ENCODE results near the gene MMP10. TPM values are rescaled to one million over a fixed set of nuclear protein-coding genes. Genes with fewer than 3 reads are reported as not detected.
"Not testable (repeated sequence)": the region's sequence is repeated elsewhere in the genome, so short reads cannot be mapped to it uniquely, and the experiment has no call there.

Gene MMP10
- total RNA-seq, 1 experiment from 2014 or later = not detected

GRCh38 chr11:102761646-102762238, 18.7 kb downstream of the MMP10 start:
- Histone ChIP-seq H3K9me3 (replicated peaks) (no peaks in the 10 kb centered on the region), H3K4me1 (no peaks in the 10 kb centered on the region), H3K27ac (no peak overlapping the region), H3K4me3 (no peak overlapping the region), H3K27me3 (no peaks in the 10 kb centered on the region), H3K36me3 (no peaks in the 10 kb centered on the region)
- no peak for DNase-seq

DNA sequence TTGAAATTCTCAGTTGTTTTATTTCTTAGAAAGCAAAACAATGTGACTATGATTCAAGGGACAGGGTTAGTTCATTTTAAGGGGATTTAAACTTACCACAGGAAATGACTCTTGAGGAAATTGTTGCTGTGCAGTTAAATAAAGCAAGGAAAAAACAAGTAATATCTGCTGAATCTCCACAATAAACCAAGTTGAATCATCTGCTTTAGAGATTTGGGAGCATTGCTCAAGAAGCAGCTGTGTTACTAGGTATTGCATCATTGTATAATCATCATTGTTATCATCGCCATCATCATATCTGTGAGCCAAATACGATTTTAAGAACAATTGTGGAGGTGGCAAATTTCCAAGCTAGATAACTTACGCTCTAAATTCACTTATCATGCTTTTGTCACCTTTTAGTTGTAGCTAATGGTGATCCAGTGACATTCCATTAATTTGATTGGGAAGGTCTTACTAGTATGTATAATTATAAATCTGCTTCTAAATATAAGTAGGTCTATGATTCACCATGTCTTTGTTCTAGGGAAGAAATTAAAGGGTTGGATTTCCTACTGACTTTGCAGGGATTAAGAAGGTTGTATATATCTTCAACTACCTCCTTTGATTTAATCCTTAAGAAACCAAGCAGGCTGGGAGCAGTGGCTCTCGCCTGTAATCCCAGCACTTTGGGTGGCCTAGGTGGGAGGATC, 19.9 kb downstream of the MMP10 start:
- no peaks in the 10 kb centered on the region for H3K9me3 ChIP-seq (replicated peaks)
- peak in 1 of 2 experiments; percentile 46 for DNase-seq
- peak overlapping the region; percentile 33; the same call in 1 of the 2 replicates for H3K27ac ChIP-seq
- no peaks in the 10 kb centered on the region for H3K36me3 ChIP-seq
- no peak overlapping the region for H3K4me3 ChIP-seq
- H3K4me1 ChIP-seq = no peaks in the 10 kb centered on the region
- no peaks in the 10 kb centered on the region for H3K27me3 ChIP-seq

GRCh38 chr11:102757823-102758549, 22.4 kb downstream of the MMP10 start:
- Histone ChIP-seq H3K36me3 (no peaks in the 10 kb centered on the region), H3K27me3 (no peaks in the 10 kb centered on the region), H3K27ac (no peak overlapping the region), H3K4me1 (no peaks in the 10 kb centered on the region), H3K4me3 (no peak overlapping the region), H3K9me3 (replicated peaks) (no peaks in the 10 kb centered on the region)
- no peak for DNase-seq

- Histone ChIP-seq H3K4me3 (no peak overlapping the region), H3K9me3 (replicated peaks) (no peaks in the 10 kb centered on the region), H3K4me1 (no peaks in the 10 kb centered on the region), H3K27me3 (no peaks in the 10 kb centered on the region), H3K36me3 (no peaks in the 10 kb centered on the region), H3K27ac (no peak overlapping the region)
- DNase-seq = no peak
Measured at GRCh38 chr11:102753267-102753666, 27.2 kb downstream of the MMP10 start.

DNA sequence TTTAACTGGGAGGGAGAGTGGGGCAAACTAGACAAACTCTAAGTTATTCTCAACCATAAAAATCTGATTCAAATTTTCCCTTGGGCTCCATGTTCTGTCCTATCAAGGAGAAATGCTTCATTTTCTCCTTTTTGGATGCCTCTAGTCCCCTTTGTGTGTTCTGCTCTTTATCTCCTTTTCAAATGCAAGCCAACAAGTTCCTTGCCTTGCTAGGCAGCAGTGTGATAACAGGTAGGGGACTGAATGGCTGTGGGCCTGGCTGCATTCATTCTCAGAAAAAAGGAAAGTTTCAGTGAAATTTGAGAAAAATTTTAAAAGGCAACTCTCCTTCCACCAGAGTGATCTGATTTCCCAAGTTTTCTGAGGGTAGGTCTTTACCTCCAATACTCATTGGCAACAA, 28.8 kb downstream of the MMP10 start:
- no peak overlapping the region for H3K27ac ChIP-seq
- DNase-seq = no peak
- H3K9me3 ChIP-seq (replicated peaks) = no peaks in the 10 kb centered on the region
- H3K27me3 ChIP-seq = no peaks in the 10 kb centered on the region
- H3K4me3 ChIP-seq = no peak overlapping the region
- H3K4me1 ChIP-seq = no peaks in the 10 kb centered on the region
- no peaks in the 10 kb centered on the region for H3K36me3 ChIP-seq

DNA sequence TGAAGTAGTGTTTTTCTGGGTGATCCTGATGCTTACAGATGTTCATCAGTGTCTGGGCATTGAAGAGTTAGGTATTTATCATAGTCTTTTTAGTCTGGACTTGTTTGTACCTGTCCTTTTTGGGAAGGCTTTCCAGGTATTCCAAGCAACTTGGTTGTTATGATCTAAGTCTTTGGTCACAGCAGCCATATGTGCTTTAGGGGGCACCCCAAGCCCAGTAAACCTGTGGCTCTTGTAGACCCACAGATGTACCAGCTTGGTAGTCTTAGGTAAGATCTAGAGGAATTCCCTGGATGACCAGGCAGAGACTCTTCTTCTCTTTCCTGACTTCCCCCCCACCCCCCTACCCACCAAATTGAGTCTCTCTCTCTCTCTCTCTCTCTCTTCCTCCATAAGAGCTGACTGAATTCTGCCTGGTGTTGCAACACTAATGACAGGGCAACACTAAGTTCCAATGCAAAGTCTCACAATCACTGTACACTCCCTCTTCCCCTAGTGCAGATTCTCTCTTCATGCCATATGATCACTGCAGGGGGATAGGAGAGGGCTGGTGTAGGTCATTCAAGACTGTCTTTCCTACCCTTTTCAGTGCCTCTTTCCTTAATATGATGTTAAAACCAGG, 31.2 kb downstream of the MMP10 start:
- Histone ChIP-seq H3K4me3 (no peak overlapping the region), H3K36me3 (no peaks in the 10 kb centered on the region), H3K9me3 (replicated peaks) (no peaks in the 10 kb centered on the region), H3K27me3 (no peaks in the 10 kb centered on the region), H3K4me1 (no peaks in the 10 kb centered on the region), H3K27ac (no peak overlapping the region)
- DNase-seq = no peak

- not testable (repeated sequence) for H3K27me3 ChIP-seq; H3K4me1 ChIP-seq; H3K36me3 ChIP-seq; H3K9me3 ChIP-seq (replicated peaks)
- Histone ChIP-seq H3K4me3 (peak overlapping the region; percentile 59), H3K27ac (peak overlapping the region; percentile 43)
- peak; percentile 10 to 27 for DNase-seq
Measured at GRCh38 chr11:102746746-102747578, 33.5 kb downstream of the MMP10 start.

- DNase-seq = no peak
- Histone ChIP-seq H3K4me1 (no peaks in the 10 kb centered on the region), H3K9me3 (replicated peaks) (no peaks in the 10 kb centered on the region), H3K27ac (no peak overlapping the region), H3K36me3 (no peaks in the 10 kb centered on the region), H3K4me3 (no peak overlapping the region), H3K27me3 (no peaks in the 10 kb centered on the region)
Measured at GRCh38 chr11:102734650-102735049, 45.8 kb downstream of the MMP10 start.

GRCh38 chr11:102733232-102733875, 47.1 kb downstream of the MMP10 start:
- Histone ChIP-seq H3K4me1 (no peaks in the 10 kb centered on the region), H3K27me3 (no peaks in the 10 kb centered on the region), H3K36me3 (no peaks in the 10 kb centered on the region), H3K27ac (no peak overlapping the region), H3K9me3 (replicated peaks) (no peaks in the 10 kb centered on the region), H3K4me3 (no peak overlapping the region)
- DNase-seq = peak; percentile 51 to 76

GRCh38 chr11:102730944-102731343, 49.5 kb downstream of the MMP10 start:
- not testable (repeated sequence) for H3K4me1 ChIP-seq, H3K27me3 ChIP-seq, DNase-seq

GRCh38 chr11:102729849-102730815, 50.3 kb downstream of the MMP10 start:
- peak in 1 of 2 experiments; percentile 16 for DNase-seq
- no peak overlapping the region for H3K4me3 ChIP-seq
- no peaks in the 10 kb centered on the region for H3K4me1 ChIP-seq
- no peaks in the 10 kb centered on the region for H3K36me3 ChIP-seq
- H3K27me3 ChIP-seq = no peaks in the 10 kb centered on the region
- H3K9me3 ChIP-seq (replicated peaks) = no peaks in the 10 kb centered on the region
- no peak overlapping the region for H3K27ac ChIP-seq

More at GRCh38 chr11:102730944-102731343, 49.5 kb downstream of the MMP10 start:
- H3K36me3 ChIP-seq; H3K27ac ChIP-seq; H3K9me3 ChIP-seq (replicated peaks); H3K4me3 ChIP-seq: not testable (repeated sequence)

- Histone ChIP-seq H3K4me1 (no peaks in the 10 kb centered on the region), H3K4me3 (no peak overlapping the region), H3K36me3 (no peaks in the 10 kb centered on the region), H3K27ac (no peak overlapping the region), H3K9me3 (replicated peaks) (no peaks in the 10 kb centered on the region), H3K27me3 (no peaks in the 10 kb centered on the region)
- no peak for DNase-seq
Measured at GRCh38 chr11:102727890-102728289, 52.5 kb downstream of the MMP10 start.

GRCh38 chr11:102724904-102725500, 55.4 kb downstream of the MMP10 start, which contains the start of gene MMP8:
Gene MMP8 (minus strand): TSS chr11:102724954. CDS start chr11:102724855, 99 bp downstream.
- DNase-seq = no peak
- Histone ChIP-seq H3K27ac (no peak within 1 kb of the TSS), H3K4me3 (no peak within 1 kb of the TSS), H3K4me1 (no peaks in the 10 kb centered on the region), H3K9me3 (replicated peaks) (no peaks in the 10 kb centered on the region), H3K36me3 (no peaks in the 10 kb centered on the region), H3K27me3 (no peaks in the 10 kb centered on the region)

Measured in SJCRH30 (cell line).